Fibroblast of peridontal ligament (primary cell): ENCODE measurements around the gene SAMD4A.
"Not testable (repeated sequence)": the region's sequence is repeated elsewhere in the genome, so short reads cannot be mapped to it uniquely, and the experiment has no call there.

Experiments used
- DNase-seq: peaks from one replicate; pipeline ENCODE4 v3.0.0-alpha.2; 2010; ENCODE audit errors: extremely low read depth

SAMD4A gene

GRCh38 chr14:54728700-54729527, 162.0 kb downstream of the SAMD4A start:
- peak; percentile 34 for DNase-seq

- peak; percentile 89 for DNase-seq
Measured at GRCh38 chr14:54730156-54730961, 163.4 kb downstream of the SAMD4A start.

- no peak for DNase-seq
Measured at GRCh38 chr14:54734966-54735365, 168.0 kb downstream of the SAMD4A start.

GRCh38 chr14:54735424-54735823, 168.5 kb downstream of the SAMD4A start:
- DNase-seq, result no peak

- peak; percentile 56 for DNase-seq
Measured at GRCh38 chr14:54737132-54737711, 170.3 kb downstream of the SAMD4A start.

GRCh38 chr14:54738009-54738408, 171.1 kb downstream of the SAMD4A start:
- no peak for DNase-seq

GRCh38 chr14:54739514-54739913, 172.6 kb downstream of the SAMD4A start:
- no peak for DNase-seq

GRCh38 chr14:54742492-54743350, 175.8 kb downstream of the SAMD4A start:
- no peak for DNase-seq

GRCh38 chr14:54743382-54743781, 176.5 kb downstream of the SAMD4A start:
- DNase-seq, result no peak

- no peak for DNase-seq
Measured at GRCh38 chr14:54746019-54746418, 179.1 kb downstream of the SAMD4A start.

GRCh38 chr14:54747616-54748015, 180.7 kb downstream of the SAMD4A start:
- no peak for DNase-seq

GRCh38 chr14:54749180-54749579, 182.3 kb downstream of the SAMD4A start:
- no peak for DNase-seq

- DNase-seq, result no peak
Measured at GRCh38 chr14:54749727-54750126, 182.8 kb downstream of the SAMD4A start.

- not testable (repeated sequence) for DNase-seq
Measured at GRCh38 chr14:54752611-54753010, 185.7 kb downstream of the SAMD4A start.

- DNase-seq, result not testable (repeated sequence)
Measured at GRCh38 chr14:54753396-54753795, 186.5 kb downstream of the SAMD4A start.

GRCh38 chr14:54754116-54754622, 187.2 kb downstream of the SAMD4A start:
- DNase-seq, result no peak

GRCh38 chr14:54754623-54755386, 187.9 kb downstream of the SAMD4A start:
- DNase-seq, result no peak

GRCh38 chr14:54756656-54757392, 189.9 kb downstream of the SAMD4A start:
- DNase-seq, result no peak

GRCh38 chr14:54758041-54758440, 191.1 kb downstream of the SAMD4A start:
- no peak for DNase-seq
